GM06990 (cell line): Measurements from ENCODE around the gene GMPPA.

Experiments used
- DNase-seq: peaks from one replicate; pipeline ENCODE4 v3.0.0-alpha.2; 2011; ENCODE audit not compliant: insufficient read length; ENCODE audit errors: extremely low read depth
- H3K27me3 ChIP-seq: replicated peaks from 2 replicates; pipeline ENCODE4 v1.6.0; 2011; ENCODE audit warnings: low read length; ENCODE audit not compliant: control insufficient read depth, insufficient read depth
- H3K36me3 ChIP-seq: 2 replicates; pipeline ENCODE4 v1.5.1; 2011; ENCODE audit warnings: low read length; ENCODE audit not compliant: control insufficient read depth, insufficient read depth
- H3K4me3 ChIP-seq: replicated peaks from 2 replicates; pipeline ENCODE4 v1.5.1; 2011; ENCODE audit warnings: low read depth, mild to moderate bottlenecking, control low read depth, low read length
- CTCF ChIP-seq: IDR thresholded peaks from 2 replicates; pipeline ENCODE4 v1.5.1; 2011; ENCODE audit warnings: low read length, control low read depth, mild to moderate bottlenecking, inconsistent platforms; ENCODE audit not compliant: insufficient read depth, poor library complexity, severe bottlenecking

GMPPA gene

GRCh38 chr2:219490600-219491130 is 8.0 kb upstream of the GMPPA start:
- DNase-seq = no peak
- TF ChIP-seq CTCF = no peak
- Histone ChIP-seq H3K36me3 (no peaks in the 10 kb centered on the region), H3K4me3 (no peak overlapping the region), H3K27me3 (no peaks in the 10 kb centered on the region; the same call in 1 of the 2 replicates)

DNA sequence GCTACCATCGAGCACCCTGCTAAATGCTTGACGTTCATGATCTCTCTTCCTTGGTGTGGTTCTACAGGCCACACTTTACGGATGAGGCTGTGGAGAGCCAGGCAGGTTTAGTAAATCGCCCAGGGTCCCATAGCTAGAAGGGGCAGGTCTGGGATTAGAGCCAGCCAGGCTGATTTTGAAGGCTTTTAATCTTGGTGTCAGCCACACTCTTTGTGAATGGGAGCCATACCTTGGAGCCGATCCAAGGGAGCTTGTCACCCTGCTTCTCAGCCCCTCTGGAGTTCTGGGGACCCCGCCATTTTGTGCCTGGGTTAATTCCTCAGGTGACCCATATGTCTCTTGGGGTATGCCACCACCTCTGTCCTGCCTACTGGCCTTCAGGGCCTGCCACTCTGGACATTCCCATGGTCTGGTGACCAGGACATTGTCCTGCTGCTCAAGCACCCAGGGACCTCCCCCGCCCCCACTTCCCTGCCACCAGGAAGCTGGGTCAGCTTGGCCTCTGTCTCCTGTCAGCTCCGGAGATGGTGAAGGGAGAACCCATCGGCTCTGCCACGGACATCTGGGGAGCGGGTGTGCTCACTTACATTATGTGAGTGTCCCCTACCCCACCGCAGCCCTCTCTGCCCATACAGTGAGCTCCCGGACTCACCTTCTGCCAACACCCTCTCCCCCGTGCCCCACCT is 7.3 kb upstream of the GMPPA start:
- DNase-seq = no peak
- no peaks in the 10 kb centered on the region; the same call in 1 of the 2 replicates for H3K27me3 ChIP-seq
- no peak for TF ChIP-seq CTCF

DNA sequence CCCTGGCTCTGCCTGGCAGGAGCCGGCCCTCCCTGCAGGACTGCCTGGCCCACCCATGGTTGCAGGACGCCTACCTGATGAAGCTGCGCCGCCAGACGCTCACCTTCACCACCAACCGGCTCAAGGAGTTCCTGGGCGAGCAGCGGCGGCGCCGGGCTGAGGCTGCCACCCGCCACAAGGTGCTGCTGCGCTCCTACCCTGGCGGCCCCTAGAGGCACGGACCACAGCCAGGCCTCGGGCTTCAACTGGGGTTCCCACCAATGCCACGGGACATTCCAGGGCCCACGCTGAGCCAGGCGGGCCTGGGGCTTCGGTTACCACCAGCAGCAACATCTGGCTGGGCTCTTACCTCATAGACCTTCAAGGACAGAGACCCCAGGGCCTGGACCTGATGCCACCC is 6.1 kb upstream of the GMPPA start:
- TF ChIP-seq CTCF = peak; percentile 4
- no peaks in the 10 kb centered on the region; the same call in 1 of the 2 replicates for H3K27me3 ChIP-seq
- no peak for DNase-seq
- no peaks in the 10 kb centered on the region for H3K36me3 ChIP-seq
- no peak overlapping the region for H3K4me3 ChIP-seq

More for the DNA sequence above, 7.3 kb upstream of the GMPPA start:
- no peaks in the 10 kb centered on the region for H3K36me3 ChIP-seq
- H3K4me3 ChIP-seq = no peak overlapping the region

DNA sequence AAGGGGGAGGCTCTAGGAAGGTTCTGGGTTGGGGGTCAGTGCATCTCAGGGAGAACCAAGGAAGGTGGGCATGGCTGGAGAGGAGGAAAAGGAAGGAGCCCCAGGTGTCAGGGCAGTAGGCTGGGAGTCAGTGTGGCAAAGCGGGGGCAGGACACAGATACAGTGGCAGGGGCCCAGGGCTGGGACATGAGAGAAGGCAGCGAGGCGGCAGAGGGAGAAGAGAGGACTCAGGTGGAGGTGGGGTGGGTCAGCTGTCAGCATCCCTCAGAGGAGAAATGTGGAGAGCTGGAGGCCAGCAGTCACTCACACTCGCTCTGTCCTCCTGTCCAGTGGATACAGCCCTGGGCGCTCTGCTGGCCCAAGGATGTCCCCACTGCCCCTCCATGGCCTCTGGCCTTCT is 5.6 kb upstream of the GMPPA start:
- H3K36me3 ChIP-seq = no peaks in the 10 kb centered on the region
- TF ChIP-seq CTCF = no peak
- DNase-seq = no peak
- H3K4me3 ChIP-seq = no peak overlapping the region
- no peaks in the 10 kb centered on the region; the same call in 1 of the 2 replicates for H3K27me3 ChIP-seq

- Histone ChIP-seq H3K36me3 (no peaks in the 10 kb centered on the region), H3K27me3 (no peaks in the 10 kb centered on the region; the same call in 1 of the 2 replicates), H3K4me3 (no peak overlapping the region)
- DNase-seq = no peak
- TF ChIP-seq CTCF = no peak
Observed at GRCh38 chr2:219494952-219495530, 3.6 kb upstream of the GMPPA start.
